ENCODE results near the gene SH3D19.

SH3D19 gene

DNA sequence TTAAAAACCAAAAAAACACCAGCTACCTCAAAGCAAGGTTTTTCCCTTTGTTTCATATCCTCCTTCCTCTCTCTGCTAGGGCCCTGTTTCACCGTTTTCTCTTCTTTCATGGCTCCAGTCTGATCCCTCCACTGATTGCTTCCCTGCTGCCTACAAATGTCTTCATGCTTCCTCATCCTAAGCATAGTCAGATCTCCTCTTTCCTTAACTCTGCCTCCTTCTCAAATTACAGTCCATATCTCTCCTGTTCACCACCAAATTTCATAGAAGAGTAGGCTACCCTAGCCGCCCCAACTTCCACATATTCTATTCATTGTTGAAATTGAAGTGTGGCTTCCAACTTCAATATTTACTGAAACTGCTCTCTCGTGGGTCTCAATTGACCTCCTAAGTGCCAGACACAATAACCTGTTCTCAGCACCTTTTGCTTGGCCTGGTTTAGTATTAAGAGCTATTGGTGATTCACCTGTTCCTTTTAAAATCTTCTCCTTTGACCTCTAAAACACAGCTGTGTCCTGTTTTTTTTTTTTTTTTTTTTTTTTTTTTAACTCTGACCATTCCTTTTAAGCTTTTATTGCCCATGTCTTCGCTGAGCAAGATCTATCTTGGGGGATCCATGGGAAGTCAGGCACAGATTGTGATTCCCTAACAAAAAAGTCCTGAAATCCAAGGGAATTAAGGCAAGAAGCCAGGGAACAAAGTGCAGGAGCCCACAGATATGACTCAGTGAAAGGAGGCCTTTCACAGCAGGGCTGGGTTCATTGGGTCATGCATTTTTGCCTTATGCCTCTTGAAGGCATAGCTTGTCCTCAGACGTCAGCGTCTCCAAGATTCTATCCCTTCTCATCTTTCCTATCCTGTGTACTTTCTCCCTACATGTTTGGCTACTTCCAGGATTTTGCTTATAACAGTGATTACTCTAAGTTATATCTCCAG is 140.6 kb downstream of the SH3D19 start:
- no peak for DNase-seq

DNA sequence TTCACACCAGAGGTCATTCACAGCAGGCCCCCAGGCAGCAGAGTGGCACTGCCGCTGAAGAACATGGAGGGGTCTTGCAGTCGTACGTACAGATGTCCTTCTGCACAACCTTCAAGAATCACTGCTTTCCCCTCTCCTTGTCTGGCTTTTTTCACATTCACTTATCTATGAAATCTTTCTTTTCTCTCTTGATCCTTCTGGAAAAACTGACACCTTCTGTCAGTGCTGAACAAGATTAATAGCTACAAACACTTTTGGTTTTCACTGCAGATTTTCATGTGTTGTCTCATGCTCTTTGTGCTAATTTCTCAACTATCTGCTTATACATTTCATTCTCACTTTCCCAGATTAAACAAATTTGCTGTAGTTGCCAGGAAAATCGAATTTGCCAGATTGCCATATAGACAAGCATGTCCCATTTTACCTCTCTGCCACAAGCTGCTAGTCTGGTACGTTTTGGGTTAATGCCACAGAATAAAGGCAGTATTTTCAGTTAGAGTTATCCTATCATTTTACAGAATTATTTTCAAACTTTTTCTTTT is 142.9 kb downstream of the SH3D19 start:
- DNase-seq = no peak

DNA sequence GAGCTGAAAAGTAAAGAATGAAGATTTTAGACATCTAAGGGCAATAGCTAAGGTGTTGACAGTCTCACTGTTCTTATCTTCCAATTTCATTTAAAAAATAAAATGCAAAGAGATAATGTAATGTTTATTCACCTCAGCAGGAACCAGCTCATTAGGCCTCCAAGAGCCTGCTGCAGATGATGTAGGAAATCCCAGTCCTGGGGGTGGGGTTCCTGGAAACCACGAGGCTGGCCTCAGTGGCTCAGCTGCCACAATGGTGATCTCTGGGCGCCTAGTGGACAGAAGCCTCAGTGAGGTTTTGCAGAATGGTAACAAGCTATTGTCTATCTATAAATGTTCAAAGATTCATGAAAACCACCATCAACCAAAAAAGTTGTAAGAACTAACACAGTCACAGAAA is 148.7 kb downstream of the SH3D19 start:
- DNase-seq = no peak

DNA sequence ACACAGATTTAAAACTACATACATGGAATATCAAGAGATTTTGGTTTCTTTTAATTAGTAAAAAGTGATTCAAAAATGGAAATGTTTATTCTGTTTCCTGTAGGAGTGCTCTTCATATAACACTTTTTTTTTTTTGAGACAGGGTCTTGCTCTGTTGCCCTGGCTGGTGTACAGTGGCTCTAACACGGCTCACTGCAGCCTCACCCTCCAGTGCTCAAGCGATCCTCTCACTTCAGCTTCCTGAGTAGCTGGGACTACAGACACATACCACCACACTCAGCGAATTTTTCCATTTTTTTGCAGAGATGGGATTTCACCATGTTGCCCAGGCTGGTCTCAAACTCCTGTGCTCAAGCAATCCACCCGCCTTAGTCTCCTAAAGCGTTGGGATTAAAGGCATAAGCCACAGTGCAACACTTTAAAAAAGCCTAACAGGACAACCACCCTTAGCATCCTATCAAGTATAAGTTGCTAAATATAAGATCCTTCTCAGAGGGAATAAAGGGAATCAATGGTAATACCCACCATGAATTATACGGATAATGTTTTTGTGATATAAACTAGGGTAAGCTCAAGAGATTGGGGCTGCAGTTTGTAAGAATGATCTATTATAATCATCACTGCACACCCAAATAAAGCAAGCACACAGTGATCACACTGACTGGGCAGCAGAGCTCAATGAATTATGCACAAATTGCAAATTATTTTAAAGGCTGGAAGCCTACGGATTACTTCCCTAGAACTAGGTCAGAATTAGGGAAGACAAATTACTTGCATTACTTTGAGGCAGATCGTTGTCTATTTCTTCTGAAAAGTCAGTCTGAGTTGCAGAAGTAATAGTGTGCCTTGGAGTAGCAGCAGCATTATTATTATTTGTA is 149.4 kb downstream of the SH3D19 start:
- DNase-seq = no peak

DNA sequence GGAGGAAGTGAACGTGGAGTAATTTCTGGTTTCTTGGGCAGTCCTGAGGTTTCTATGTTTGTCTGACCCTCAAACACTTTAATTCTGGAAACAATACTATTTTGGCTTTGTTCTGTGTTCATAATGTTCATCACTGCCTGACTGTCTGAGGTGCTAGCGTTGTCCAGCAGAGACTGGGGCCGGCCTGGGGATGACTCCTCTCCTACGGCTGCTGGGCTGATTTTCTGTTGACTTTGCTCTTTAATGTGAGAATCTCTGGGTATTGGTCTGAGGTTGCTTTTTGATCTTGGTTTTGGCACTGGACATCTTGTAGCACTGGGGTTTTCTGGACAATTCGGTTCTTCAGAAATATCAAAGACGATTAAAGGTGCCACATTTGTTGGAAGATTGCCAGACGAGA is 150.2 kb downstream of the SH3D19 start:
- no peak for DNase-seq

DNA sequence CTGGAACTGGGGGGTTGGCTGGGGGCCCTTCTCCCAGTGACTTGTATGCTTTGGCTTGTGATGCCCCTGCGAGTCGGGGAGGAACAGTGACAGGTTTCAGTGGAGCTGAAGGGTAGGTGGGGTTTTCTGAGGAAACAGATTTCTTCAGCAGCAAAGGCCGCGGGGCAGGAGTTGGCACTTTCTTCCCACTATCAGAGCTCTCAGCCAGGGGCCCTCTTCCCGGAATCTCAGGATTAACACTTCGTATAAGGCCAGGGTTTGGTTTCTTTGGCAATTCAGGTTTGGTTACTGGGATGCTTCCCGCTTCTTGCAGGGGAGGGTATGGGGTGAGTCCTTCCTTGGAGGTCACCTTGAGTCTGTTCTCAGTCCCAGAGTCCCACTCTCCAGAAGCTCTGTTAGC is 150.6 kb downstream of the SH3D19 start:
- DNase-seq = no peak

DNA sequence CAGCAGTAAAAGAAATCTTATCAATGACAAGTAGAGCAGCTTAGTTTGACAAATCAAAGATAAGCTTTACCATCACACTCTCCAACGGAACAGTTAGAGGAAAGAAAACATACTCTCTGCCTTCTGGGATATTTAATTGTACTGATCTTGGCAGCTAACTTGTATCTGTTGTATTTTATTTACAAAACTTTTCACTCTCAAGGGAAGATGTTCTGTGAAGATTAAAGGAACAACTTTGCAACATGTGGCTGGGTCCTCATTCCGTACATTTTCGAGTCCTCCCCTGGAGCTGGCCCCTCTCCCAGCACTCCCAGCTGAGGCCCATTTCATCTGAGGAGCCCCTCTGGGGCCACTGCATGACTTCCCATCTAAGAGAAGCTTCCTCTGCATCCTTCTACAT is 151.5 kb downstream of the SH3D19 start:
- DNase-seq = no peak

DNA sequence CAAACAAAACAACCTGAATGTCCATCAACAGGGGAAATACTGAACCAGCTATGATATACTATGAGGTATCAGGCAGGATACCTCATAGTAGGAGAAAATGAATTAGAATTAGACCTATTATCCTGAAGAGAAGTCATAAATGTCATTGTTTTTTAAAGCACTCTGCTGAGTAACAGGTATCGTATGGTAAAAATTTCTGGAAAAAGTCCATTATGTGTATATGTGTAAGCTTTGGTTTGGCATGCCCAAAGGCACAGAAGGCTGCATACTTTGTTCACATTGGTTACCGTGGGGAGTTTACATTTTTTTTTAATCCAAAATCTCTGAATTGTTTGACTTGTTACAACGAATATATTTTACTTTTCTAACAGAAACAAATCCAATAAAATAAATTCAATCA is 155.5 kb downstream of the SH3D19 start:
- DNase-seq = no peak

DNA sequence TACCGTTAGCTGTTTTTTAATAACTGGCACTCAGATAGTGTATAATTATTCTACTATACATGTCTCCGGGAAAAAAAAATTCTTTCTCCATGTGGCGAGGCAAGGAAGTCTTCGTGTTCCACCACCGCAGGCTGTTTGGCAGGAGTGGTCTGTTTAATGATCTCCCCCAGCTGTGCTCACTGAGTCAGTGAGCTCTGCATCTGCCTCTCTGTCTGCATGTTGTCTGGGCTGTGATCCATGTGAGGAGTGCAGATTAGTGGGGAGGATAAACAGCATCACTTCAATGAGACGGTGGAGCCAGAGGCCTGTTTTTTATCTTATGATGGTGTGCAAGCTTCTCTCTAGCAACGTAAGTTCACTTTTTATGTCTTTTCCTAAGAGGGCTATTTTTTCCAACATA is 156.2 kb downstream of the SH3D19 start:
- DNase-seq = no peak

DNA sequence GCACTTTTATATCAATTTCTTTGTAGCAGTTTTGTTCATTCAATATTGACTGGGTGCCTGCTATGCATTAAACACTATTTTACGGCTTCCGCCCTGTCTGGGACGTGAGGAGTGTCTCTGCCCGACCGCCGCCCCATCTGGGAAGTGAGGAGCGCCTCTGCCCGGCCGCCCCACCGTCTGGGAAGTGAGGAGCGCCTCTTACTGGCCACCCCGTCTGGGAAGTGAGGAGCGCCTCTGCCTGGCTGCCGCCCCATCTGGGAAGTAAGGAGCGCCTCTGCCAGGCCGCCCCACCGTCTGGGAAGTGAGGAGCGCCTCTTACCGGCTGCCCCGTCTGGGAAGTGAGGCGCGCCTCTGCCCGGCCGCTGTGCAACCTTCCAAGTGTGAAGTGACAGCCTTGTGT is 157.8 kb downstream of the SH3D19 start:
- DNase-seq = no peak

DNA sequence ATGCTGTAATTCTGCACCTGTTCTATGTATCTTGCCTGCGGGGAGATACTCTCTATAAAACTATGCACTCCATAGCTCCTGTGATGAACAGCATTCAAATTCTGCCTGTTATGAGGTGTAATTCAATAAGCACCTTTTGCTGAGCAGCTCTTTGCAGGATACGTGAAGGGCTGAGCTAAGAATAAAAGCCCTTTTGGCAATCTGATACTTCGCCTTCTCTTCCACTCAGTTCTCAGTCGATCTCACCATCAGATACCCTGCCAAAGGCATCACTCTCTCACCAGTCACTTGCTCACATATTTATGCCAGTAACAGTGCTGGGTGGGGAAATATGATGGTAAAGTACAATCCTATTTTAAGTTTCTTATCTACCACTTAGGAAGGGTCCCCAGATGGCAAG is 158.8 kb downstream of the SH3D19 start:
- DNase-seq = no peak

DNA sequence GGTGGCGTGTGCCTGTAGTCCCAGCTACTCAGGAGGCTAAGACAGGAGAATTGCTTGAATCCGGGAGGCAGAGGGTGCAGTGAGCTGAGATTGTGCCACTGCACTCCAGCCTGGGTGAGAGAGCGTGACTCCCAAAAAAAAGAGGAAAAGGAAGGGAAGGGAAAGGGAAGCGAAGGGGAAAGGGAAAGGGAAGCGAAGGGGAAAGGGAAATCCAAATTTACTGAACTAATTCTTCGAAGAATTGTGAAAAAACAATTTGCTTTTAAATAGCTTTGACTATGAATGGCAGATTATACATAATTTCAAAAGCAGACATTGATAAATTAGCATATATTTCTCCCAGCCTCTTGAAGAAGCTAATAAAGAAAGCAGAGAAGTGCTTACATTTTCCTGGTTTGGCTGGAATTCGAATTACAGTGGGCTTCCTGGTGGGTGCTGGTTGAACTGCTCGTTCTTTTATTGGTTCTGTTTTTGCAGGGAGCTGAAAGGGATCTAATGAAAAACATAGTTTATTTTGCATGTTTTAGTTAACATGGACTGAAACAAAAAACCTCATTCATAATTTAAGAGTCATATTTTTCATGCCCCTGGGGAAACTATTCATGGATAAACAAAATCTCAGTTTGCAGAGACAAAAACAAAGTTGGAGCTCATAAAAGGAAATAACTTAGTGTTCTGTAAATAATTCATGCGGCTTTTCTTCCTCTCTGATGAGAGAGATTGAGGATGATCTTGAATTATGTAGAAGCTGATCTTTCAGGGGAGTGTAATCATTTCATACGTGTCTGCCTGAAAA is 160.0 kb downstream of the SH3D19 start:
- no peak for DNase-seq

DNA sequence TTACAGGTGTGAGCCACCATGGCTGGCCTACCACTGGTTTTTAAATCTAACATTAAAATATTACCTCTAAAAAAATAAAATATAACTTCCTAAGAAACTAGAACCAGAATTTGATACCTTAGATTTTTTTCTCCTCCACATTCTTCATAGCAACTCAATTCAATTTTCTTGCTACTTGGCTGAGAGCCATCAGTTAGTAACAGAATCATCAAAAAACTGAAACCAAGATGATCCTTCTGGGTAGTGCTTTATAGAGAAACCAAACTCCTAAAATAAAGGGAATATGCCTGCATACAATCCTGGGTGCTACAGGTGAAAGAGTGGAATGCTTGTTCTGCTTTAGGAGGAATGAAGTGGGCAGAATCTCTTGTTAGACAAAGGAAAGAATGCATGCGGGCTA is 161.6 kb downstream of the SH3D19 start:
- DNase-seq = no peak

DNA sequence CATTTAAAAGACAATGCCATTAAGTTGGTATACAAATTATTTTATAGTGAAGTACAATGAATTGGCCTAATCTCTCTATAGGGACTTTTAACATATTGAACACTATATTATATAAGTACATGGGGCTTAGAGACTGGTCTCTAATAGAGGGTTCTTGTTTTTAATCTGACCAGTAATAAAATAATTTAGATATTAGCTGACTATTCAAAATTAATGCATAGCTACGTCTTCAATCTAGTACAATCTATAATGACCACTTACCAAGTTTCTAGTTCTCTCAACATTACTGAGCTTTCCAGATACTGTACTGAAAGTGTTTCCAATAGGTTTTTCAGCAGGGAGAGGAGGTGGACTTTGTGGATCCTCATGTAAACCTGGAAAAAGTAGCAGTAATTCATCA is 166.4 kb downstream of the SH3D19 start:
- no peak for DNase-seq

DNA sequence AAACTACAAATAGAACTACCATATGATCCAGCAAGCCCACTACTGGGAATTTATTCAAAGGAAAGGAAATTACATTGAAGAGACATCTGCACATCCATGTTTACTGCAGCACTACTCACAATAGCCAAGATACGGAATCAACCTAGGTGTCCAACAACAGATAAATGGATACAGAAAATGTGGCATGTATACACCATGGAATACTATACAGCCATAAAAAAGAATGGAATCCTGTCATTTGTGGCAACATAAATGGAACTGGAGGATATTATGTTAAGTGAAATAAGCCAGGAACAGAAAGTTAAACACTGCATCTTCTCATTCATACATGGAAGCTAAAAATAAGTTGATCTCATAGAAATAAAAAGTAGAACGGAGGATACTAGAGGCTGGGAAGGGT is 167.9 kb downstream of the SH3D19 start:
- DNase-seq = no peak

DNA sequence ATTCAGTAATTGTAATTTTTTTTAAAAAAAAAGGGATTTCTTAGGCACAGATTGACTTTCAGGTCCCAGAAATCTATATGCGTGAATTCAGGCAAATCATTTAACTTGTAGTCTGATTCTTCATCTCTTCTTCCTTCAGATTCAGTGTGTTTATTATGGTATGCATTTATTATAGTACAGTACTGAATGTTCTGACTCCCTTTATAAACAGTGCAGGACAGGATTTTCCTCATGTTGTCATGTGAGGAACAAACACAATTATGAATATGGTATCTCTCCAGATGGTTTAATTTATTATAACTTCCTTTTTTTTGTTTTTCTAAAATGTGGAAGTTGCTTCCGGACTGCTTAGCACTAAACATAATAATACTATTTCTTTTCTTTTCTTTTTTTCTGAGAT is 171.8 kb downstream of the SH3D19 start:
- no peak for DNase-seq

DNA sequence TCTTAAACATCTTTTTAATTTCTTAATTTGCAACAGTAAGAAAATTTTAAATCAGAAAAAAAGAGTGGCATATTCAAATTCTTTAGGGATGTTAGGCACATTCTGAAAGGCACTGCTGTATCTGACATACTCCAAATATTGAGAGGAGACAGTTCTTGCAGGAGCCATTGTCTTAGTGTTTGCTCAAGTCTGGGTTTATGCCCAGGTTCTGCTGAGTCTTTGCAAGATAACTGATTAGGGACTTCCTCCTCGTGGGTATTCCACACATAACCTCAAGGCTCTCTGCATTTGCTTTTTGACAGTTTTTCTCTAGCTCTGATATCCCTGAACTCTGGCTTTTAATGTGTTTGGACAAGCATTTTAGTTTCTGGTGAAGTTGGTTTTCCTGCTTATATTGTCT is 173.4 kb downstream of the SH3D19 start:
- no peak for DNase-seq

DNA sequence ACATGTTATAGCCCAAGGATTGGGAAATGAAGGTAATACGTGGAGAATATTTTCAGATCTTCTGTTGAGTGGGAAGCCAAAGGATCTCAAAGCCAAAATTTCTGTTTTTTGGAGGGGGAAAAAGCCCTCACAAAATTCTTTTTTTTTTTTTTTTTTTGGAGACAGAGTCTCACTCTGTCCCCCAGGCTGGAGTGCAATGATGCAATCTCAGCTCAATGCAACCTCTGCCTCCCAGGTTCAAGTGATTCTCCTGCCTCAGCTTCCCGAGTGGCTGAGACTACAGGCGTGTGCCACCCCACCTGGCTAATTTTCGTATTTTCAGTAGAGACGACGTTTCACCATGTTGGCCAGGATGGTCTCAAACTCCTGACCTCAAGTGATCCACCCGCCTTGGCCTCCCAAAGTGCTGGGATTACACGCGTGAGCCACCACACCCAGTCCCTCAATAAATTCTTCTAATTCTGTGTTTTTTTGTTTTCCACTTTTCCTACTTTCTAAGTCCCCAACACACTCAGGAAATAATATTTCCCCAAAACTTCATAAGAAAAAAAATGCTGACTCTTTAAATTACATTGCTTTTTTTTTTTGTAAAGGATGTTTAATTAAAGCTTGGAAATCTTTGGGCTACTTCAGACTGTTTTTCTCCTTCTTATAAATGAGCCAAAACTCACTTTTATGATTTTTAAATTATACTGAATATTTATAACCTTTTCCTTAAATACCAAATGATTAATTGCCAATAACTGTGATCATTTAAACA is 174.4 kb downstream of the SH3D19 start:
- no peak for DNase-seq

DNA sequence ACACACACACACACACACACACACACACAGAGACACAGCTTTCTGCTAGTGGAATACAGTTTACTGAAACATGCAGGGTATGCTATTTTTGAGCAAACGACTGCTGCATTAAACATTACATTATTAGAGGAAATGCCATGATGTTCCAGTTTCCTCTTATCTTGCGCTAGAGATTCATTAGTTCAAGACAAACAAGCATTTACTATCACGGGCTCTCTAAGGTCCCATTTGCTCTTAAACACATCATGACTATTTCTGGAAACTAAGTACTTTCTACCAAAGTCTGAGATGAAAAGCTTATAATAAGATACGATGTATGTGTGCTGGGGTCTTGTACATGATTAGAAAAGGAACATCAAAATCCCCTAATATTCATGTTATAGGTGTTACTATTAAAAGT is 177.1 kb downstream of the SH3D19 start:
- DNase-seq = no peak

DNA sequence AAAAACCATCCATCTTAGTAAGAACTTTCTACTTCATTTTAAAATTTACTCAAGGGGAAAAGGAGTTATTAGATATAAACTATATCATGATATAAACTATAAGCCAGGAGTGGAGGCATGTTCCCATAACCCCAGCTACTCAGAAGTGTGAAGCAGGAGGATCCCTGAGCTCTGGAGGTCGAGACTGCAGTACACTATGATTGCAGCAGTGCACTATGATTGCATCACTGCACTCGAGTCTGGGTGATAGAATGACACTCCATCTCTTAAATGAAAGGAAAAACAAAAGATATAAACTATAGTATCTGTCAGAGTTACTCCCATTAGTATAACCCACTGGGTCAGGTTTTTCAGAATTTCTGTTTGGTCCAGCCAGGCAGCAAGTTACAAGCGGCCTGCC is 178.4 kb downstream of the SH3D19 start:
- DNase-seq = no peak

DNA sequence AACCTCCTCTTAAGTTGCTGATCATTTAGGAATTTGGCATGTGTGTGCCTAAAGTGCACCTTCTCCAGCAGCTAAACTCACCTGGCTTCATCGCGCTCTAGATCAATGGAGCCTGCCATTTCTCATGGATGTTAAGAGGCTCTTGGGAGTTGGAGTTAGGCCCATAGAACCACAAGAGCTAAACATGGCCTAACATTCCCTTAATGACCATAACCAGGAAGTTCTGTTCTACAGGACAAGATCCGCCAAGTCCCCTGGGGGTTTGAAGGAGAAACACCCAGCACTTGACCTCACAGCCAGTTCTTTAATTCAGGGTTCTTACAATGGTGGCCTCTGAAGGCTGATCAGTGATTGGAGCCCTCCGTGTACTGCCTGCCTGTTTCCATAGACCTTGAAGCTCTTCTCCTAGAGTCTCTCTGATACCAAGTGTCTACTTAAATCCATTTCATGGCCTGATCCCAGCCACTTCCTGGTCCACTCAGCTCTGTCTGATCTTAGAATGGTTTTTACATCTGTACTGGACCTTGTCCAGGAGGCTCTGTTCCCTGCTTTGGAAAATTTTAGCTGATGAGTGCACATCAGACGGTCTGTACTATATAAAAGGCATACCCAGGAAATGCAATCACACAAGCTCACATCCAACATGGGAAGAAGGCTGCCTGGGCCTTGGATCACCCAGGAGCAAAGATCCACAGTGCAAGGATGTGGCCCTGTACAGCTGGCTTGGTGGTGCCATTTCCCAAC is 180.9 kb downstream of the SH3D19 start:
- no peak for DNase-seq
